HG02870 (cell line): ENCODE data around the gene CAPZB.

ENCODE experiments used
- ATAC-seq: cut with Tn5 transposase; IDR thresholded peaks from one replicate; pipeline ENCODE4 v1.9.1; 2021; ENCODE audit warnings: mild to moderate bottlenecking, moderate library complexity; ENCODE audit not compliant: unreplicated experiment

Gene CAPZB

DNA sequence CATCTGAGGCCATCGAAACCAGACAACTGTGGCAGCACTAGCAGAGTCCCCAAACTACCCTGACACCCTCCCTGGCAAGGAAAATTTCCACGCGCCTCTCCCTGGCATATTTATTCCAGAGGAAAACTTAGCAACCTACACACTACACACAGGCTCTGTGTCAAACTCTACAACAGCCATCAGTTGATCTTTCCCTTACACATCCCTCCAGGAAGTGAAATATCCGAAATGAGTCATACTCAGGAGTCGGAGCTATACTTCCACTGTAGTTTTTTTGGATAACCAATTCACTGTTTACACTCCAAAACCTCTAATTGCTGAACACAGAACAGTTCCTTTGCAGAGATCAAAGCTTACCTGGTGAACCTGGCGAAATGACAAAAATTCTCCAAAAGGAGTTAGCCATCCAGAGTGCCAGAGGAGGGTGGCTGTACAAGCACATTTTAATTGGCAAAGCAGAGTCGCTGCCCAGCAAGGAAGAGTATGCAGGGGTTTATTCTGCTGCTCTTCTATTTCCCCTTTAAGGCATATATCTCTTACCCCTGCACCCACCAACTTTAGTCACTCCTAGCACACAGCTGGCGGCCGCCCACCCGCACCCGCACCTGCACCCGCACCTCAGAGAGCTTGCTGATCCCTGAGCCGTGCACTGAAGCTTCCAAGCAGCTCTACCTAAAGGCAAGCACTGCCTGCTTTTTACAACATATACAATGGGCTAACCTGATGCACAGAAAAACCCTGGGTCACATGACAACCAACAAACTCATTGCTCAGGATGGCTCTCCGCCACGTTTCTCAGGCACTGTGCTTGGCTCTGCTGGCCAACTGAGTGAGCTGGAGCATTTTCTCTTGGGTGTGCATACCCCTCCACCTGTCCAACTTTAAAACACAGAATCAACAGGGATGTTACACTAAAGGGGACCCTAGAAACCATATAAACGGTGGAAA lies 54.9 kb downstream of the CAPZB start:
- ATAC-seq = no peak

DNA sequence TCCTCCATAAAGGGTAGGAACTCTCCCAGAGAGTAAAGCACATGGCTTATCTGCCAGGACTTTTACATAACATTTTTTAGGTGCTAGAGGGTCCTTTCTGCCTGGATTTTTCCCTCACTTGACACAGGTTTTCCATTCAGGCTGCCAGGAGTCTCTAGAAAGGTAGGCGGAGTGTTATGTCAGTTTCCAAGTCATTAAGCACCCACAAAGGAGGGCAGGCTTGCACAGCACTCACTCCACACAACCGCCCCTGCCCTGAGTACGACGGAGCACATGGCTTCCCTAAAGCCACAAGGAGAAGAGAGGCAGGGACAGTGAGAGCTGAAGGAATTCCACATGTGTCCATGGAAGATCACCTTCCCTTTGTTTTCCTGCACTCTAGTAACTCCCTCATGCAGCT lies 55.7 kb downstream of the CAPZB start:
- ATAC-seq = no peak

DNA sequence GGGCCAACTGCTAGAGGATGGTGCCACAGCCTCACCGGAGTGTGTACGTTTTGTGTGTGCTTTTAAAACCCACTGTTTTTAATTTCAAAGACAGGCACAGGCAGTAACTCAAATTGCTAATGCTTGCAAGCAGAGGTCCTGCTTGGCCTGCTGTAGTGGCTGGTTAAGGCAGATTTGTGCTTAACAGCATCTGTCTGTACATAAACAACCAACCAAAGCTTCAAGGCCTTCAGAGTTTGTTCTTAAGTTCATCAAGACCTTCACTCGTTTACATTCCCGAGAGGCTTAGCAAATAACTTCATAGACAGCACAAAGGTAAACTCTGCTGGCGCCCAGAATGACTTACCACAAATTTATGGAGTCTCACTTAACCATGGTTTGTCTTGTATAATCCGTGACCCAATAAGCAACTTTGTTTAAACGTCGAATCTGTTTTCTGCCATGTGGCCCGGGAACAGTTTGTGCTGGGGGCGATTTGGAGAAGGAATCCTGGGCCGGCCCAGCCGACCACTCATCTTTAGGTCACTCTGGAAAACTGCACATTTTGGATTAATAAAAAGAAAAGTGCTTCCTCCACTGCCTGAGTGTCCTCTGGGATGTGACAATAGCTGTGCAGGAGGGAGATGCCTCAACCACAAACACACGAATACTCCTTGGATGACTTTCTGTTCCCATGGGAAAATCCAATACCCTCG lies 58.1 kb downstream of the CAPZB start:
- ATAC-seq = no peak

DNA sequence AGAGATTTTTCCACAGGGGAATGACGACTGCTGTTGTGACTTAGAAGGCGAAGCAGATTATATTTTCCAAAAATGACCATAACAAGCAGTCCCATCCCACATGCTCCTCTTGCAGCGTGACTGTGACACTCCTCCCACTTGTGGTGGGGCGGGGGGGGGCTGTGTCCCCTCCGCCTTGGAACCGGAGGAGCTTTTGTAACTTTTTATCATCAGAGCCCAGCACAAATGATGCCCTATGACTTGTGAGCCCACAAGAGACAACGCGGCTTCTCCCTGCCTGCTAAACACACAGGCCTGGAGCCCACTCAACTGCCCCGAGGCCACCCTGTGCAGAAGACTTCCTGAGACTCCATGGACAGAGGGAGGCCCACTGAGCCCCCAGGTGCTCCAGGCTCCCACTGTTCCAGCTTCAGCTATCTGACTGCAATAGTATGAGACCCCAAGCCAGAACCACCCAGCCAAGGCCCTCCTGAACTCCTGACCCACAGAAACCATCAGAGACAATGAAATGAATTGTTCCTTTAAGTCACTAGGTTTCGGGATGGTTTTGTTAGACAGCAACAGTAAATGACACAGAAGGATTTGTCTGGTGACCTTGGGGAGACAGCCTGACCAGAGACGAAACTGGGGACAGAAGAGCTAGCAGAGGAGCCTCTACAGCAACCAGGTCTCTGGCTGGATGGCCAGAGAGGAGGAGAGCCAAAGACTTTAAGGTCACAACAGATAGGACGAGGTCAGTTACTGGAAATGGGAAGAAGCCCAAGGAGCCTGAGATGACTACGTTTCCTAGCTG lies 58.8 kb downstream of the CAPZB start:
- ATAC-seq = no peak

DNA sequence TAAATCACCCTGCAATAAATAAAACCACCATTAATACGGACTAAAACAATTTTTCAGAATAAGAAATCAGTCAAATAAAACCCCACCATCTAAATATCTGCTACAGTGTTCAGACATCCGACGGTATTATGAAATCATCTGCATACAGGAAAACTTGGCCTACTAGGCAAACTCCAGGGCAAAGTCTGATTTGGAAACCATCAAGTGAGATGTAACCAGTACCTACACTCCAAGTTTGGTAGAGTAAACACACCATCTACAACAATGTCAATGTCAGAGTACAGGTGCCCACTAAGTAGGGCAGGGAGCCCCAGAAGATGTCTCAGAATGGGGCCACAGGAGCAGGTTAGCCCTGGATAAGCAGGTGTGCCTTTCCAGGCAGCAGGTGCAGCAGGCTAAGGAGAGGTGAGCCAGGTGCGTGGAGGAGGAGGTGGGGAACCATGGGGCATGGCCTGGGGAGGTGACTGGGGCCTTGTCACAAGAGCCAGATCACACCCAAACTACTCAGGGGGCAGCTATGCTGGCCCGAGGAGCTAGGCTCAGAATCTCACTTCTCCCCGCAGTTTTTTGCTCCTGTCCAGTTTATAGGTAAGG lies 59.6 kb downstream of the CAPZB start:
- no peak for ATAC-seq

DNA sequence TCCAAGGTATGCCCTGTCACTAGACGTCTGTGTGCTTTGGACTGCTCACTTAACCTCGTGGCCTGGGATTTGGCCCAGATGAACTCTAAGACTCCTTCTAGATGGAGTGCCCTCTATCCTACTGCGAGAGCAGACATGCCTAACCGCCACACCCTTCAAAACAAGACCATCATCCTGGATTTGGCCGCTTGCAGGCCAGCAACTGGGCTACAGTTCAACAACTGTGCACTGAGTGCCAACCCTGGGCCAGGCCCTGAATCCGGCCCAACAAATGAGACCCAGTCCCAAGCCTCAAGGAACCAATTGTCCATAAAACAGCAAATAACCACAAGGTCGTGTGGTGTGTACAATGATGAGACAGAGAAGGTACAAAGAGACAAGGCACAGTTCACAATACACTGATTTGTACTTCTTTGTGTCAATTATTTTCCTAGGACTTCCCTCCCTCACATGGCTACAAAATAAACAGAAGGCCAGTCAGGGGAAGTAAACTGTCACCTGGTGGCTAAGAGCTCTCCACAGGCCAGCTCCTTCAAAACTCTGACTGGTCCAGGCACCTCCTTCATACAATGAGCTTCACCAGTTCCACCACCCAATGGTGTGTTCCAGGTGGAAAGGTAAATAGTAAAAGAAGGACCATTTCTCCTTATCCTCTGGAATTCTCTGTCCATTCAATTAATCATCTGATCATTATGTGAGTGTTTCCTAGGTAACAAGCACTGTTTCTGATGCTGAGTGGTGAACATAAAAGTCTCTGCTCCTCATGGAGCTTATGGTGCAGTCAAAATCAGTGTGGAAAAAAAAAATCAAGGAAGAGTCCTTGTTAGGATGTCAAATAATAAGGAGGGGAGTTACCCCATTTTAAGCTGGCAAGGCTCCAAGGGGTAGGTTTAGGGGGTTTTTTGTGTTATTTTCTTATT lies 60.4 kb downstream of the CAPZB start:
- ATAC-seq = no peak

DNA sequence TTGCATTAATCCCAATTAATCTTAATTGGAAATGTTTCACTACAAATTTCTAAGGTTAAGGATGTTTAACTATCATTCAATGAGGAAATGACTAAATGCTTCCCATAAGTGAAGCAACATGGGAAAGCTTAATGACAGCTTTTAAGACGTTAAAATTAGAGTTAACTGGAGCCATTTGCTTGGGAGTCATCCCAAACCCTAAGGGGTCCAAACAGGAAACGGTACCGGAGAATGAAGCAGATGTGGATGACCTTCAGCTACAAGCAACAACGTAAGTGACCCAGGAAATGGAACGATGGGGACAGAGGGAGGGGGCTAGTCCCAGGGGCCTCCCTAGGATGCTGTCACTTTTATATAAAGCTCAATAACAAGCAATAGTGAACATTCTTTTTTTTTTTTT lies 62.2 kb downstream of the CAPZB start:
- no peak for ATAC-seq

DNA sequence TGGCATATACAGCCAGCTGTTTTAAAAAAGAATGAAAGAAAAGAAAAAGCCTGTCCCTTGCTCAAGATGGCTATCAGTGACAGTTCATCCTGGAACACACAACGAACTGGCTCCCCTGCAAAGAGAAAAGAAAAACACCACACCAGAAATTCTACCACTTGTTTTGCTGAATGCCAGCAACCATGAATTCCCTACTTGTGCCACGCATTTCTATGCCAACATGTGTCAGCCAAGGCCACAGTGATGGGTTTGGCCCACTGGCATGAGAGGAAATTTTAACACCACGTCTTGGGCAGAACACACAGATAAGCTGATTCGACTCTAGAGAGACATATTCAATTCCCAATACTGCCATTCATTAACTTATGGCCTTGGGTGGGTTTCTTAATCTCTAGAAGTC lies 64.0 kb downstream of the CAPZB start:
- ATAC-seq = no peak

DNA sequence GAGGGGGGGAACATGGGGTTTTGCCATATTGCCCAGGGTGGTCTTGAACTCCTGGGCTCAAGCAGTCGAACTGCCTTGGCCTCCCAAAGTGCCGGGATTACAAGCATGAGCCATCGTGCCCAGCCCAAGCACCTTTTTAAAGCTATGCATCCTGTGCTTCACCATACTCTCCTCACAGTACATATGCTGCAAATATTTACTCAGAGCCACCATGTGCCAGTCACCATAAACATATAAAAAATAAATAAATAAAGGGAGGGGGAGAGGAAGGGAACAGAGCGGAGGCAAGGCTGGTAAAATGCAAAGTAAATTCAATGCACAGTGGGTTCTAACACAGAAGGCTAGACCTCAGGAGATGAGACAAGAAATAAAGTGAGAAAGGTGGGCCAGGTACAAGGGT lies 64.7 kb downstream of the CAPZB start:
- no peak for ATAC-seq

DNA sequence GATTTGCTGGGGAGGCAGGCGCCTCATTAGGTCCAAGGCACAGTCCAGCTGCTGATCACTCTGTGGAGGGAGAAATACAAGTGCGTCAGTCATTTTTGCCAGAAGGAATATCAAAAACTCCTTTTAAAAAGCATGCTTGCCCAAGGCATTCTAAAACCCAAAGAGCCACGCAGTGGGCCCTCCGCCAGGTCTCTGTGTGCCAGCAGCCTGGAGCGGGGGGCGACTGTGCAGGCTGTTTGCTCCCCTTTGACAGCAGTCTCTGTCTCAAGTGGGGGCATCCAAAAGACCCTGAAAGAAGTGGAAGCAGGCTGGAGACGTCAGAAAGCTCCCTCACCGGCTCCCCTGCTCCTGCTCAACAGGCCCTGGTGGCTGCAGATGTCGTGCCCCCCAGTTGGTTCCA lies 65.6 kb downstream of the CAPZB start:
- no peak for ATAC-seq

DNA sequence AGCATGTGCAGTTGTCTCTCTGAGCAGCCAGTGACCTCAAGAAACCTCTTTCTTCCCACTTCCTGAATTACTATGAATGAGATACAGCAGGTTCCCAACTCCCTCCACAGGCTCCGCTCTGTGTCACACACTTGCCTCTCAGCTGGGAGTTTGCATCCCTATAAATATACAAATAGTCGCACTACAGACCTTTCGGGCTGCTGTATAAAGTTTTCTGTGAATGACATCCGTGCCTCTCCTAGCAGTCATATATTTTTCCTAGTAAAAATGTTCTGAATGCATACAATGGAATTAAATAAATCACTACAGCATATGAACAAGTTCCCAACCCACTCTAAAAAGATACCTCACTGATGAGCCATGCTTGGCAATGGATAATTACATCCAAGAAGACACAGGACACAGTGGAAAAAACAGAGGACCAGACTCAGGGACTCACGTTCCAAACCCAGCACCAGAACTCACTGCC lies 66.8 kb downstream of the CAPZB start:
- no peak for ATAC-seq

DNA sequence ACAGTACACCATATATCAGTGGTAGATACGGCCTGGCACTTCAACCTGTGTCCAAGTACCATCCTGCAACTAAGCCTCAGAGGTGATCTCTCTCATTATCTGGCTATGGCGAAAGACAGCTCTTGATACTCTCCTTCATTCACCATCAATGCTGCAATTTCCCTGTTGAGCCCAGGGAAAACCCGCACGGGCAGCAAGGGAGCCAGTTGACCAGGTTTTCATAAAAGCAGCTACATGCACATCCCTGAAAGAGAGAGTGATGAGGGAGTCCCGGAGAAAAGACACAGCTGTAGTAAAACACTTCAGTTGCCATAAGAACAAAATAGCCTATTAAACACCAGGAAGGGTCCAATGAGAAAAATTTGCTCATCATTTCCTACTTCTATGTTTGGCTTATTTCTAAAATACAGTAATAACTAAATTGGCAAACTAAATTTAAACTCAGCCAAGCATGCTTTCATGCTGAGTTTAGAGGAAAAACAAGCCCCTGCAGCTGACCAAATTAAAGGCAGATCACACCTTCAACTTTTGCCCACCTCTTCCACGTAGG lies 68.3 kb downstream of the CAPZB start:
- no peak for ATAC-seq

DNA sequence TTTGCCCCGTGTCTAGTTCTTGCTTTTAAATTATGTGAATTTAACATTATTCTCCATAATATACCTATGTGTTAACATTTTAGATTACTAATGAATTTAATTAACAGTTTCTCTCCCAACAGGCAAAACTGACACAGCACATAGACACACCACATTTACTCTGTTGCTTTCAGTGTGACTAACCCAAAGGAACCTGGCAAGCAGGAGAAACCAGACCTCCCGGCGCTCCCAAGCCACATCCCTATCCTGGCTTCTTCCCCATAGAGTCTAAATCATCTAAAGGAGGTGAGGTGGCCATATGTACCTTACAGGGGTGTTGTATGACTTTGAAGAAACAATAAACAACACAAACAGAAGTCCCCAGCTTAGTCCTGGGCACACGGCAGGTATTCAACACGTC lies 69.2 kb downstream of the CAPZB start:
- no peak for ATAC-seq

DNA sequence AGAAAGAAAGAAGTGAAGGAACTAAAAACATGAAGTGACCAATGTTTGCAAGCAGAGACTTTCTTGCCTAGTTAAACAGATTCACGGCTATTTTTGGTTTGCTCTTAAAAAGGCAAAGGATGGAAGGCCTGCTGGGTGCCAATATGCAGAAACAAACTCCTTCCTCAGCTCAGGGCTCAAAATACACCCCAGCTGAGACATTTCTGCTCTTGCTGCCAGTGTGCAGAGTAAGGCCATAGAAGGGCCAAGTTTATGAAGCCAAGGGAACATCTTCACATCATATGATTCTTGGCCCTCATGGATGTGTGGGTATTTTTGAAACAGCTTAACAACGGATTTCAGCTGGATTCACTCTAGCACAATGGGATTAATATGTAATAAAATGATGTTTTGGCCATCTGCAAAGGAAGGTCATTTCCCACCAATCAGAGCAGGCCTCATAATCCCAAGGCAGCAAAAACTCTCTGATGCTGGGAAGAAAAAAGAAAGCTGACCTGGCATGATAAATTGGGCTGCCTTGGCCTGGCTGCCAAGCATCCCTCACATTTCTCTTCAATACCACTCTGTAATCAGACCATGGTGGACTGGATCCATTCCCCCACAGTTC lies 70.7 kb downstream of the CAPZB start:
- ATAC-seq = no peak

DNA sequence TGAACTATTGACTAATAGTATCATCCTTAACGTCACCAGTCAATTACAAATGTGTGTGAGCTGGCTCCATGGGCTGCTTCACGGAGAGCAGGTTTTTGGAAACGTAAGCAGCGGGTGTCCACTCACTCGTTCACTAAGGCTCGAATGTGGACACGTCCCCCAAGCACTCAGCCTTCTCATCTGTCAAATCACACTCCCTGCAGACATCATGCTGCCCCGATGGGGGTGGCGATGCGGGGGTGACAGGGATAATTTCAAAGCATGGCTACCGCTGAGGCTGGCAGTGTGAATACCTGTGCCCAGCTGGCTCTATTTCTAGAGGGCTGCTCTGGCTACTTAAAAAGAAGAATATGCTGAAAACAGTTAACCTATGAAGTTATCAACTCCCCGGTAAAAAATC lies 71.3 kb downstream of the CAPZB start:
- no peak for ATAC-seq

DNA sequence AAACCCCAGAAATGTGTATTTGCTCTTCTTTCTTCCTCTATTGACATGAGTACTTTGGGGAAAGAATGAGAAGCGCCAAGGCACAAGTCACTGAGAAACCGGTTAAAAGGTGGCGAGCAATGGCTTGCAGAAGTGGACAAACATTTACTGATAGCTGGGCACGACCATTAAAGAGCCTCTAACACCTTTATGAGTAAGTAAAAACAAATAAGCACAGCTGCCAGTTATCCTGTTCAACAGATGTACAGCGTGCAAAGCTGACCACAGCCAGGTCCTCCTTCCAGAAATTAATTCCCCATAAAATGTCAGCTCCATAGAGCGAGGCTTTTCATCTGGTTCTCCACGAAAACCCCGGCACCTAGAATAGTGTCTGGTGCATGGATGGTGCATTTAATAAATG lies 72.7 kb downstream of the CAPZB start:
- ATAC-seq = no peak

DNA sequence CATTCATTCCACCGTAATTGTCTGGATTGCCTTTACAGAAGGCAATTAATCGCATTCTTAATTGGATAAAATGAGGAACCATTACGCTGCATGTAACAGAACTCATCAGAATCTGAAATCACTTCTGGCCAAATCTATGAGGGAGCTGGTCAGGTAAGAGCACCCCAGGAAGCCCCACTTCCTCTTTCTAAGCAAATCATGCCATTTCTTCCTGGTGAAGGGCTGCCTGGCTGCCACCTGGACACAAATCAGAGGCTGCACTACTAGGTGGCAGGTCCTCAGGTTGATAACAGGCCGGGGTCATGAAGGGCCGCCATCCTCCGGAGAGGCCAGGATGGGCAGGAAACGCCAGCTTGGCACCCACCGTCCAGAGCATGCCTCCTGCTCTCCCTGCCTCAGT lies 73.7 kb downstream of the CAPZB start:
- ATAC-seq = no peak

DNA sequence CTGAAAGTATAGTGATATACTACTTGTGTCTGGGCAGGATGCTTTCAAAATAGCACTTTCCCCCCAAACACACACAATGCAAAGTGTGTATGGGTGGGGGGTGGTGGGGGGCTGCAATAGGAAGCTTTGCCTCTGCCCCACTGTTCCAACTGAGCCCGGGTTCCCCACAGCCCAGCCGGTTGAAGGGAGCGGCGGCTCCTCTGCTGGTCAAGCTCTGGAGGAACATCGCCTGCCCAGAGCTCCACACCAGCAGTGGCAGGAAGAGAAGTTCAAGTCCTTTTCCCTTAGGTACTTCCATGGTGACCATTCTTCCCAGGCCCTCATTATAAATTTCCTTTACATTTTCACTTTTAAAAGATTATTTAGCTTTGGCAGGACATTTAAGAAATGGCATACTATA lies 74.9 kb downstream of the CAPZB start:
- ATAC-seq = no peak
